Stimulated activated CD4-positive, alpha-beta T cell treated with anti-CD3 and anti-CD28 coated beads, Interleukin-2, amount 100 ng/mL, for 48 hours (primary cell): ENCODE measurements around the gene SRSF3.
"Not testable (repeated sequence)": the region's sequence is repeated elsewhere in the genome, so short reads cannot be mapped to it uniquely, and the experiment has no call there.

Experiments used
- DNase-seq, 2 donors: peaks; one replicate each; pipeline ENCODE4 v3.0.0-alpha.2; 2020

Gene SRSF3

DNA sequence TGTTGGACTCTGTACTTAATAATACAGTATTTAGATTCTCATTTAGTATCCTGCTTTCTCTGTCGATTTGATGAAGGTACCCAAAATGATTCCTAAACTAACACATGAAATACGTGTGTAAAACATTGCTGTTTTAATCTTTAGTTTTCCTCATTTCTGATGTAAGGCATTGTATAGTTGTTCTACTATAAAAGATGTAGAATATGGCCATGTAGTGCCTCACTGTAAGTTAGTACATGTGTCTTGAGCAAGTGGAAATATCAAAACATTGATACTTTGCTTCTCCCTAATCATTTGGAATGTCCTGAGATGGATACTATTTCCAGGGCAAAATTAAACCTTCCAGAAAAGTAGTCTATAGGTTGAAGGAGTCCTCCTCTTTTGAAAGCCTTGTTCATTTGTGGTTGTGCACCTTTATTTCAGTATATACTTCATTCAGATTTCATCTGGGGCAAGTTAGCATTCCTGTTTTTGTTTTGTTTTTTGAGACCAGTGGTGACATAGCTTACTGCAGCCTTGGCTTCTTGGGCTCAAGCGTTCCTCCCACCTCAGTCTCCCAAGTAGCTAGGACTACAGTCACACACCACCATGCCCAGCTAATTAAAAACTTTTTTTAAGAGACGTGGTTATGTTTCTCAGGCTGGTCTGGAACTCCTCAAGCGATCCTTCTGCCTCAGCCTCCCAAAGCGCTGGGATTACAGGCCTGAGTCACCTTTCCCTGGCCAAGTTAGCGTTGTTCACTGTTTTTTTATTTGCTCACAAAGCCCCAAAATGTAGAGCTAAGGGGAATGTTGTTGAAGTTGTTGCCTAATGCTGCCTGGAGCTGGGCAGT lies 11.6 kb downstream of the SRSF3 start:
- no peak for DNase-seq

DNA sequence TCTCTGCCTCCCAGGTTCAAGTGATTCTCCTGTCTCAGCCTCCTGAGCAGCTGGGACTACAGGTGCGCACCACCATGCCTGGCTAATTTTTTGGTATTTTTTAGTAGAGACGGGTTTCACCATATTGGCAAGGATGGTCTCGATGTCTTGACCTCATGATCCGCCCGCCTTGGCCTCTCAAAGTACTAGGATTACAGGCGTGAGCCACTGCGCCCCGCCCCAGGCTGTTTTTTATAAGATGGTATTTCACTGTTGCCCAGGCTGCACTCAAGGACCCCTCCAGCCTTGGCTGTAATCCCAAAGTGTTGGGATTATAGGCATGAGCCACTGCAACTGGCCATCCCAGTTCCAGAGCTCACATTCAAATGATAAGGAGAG lies 13.1 kb downstream of the SRSF3 start:
- DNase-seq: not testable (repeated sequence)

DNA sequence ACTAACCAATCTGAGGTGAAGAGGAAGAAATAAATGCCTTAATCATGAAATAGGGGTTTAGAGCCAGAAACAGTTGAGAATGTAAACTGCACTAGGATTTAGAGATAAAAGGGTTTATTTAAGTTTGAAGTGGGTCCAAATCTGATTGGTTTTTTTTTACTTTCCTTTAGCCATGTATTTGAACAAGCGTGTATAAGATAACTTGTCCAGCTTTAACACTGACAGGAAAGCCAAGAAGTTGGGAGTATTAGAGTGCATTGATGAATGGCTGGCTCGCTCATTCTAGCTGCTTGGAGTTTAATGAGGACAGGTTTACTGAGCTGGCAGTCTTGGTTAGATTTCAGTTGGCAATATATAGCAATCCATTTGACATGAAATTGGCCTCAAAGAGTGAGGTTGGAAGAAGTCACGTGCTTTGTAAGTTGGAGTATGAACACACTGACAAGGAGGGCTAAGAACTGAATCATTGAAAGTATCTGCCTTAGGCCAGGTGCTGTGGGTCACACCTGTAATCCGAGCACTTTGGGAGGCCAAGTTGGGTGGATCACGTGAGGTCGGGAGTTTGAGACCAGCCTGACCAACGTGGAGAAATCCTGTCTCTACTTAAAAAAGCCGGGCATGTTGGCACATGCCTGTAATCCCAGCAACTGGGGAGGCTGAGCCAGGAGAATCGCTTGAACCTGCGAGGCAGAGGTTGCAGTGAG lies 13.7 kb downstream of the SRSF3 start:
- no peak for DNase-seq

DNA sequence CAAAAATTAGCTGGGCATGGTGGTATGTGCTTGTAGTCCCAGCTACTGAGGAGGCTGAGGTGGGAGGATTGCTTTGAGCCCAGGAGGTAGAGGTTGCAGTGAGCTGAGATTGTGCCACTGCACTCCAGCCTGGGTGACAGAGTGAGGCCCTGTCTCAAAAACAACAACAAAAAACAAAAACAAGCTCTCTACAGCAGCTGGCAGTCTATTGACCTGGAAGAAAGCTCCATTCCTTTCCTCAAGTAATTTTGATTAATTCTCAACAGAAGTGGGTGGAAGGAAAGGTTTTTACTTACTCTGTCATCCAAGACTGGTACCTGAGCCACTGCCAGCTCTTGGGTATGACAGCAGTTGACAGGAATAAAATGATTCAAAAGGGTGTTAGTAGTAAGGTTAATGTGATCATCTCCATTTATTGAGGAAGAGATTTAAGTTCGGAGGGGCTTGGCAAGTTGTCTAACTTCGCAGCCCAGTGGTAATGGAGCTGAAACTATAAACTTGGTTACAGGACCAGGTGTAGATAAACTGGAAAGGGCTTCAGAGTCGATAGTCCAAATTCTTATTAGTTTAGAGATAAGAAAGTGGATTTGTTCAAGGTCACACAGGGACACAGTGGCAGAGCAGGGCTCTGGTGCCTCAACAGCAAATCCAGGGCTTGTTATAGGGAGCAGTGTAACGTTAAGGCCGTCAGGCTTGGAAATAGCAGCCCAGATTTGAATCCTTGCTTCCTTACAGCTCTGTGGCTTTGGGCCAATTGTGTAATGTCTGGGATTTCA lies 14.8 kb downstream of the SRSF3 start:
- DNase-seq: no peak

DNA sequence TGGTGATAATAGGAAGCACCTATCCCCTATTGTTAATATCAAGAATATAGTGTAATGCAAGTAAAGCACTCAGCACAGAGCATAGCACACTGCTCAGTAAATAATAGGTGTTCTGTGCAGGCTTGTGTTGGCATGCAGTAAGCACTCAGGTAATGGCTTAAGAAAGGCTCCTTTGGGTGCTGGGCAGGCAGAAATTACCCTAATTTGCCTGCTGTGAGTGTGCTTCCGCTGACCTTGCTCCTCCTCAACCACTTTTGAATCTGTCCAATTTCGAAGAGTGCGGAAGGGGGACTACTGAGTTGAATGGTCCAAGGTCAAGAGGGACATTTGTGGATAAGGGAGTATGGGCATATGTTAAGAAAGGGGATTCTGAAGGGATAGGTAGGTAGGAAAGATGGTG lies 15.4 kb downstream of the SRSF3 start:
- no peak for DNase-seq

DNA sequence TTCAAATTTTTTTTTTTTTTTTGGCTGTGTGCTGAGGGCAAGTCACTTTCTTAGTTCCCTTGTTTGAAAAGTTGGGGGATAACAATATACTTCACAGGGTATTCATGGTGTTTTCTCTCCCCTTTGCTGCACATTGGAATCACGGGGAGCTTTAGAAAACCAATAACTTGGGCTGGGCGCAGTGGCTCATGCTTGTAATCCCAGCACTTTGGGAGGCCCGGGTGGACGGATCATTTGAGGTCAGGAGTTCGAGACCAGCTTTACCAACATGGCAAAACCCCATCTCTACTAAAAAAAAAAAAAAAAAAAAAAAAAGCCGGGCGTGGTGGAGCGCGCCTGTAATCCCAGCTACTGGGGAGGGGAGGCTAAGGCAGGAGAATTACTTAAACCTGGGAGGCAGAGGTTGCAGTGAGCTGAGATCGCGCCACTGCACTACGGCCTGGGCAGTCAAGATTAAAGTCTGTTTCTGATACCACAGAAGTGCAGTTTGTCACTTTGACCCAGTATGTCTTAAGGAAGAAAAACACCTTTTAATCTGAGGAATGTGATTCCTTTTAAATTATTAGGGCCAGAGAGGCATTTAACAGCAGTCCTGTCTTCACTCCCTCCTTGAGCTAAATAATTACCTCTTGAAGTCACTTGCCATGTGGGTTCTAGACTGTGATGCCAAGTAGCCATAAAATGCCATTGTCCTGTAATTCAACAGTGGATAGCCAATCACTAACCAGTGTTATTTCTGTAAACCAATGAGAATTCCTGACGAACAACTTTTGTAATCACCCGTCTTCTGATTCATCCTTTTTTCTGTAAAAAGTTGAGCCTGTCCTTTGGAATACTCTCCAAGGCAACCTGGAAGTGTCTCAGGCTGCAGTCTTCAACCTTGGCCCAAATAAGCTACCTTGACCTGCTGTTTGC lies 16.1 kb downstream of the SRSF3 start:
- no peak for DNase-seq

DNA sequence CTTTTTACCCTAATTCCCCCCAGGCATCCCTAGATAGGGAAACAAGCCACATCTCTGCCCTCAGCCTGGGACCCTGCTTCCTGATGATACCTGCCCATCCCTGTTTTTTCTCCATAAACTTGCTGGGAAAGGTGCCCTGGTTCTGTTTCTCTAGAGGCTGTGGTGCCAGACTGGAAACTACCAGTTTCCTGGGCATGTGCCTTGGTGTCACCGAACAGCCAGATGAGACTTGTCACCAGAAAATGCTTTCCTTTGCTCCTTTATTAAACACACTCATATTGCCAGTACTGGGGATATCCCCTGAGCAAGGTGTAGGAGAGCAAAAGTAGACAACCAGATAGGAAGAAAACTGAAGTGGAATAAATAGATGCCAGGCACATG lies 16.8 kb downstream of the SRSF3 start:
- DNase-seq: no peak

DNA sequence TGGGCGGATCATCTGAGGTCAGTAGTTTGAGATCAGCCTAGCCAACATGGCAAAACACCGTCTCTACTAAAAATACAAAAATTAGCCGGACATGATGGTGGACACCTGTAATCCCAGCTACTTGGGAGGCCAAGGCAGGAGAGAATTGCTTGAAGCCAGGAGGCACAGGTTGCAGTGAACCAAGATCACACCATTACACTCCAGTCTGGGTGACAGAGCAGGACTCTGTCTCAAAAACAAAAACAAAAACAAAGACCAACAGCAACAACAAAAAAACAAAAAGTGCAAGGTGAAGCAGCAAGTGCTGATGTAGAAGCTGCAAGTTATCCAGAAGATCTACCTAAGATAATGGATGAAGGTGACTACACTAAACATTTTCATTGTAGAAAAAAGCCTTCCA lies 17.5 kb downstream of the SRSF3 start:
- DNase-seq: not testable (repeated sequence)

DNA sequence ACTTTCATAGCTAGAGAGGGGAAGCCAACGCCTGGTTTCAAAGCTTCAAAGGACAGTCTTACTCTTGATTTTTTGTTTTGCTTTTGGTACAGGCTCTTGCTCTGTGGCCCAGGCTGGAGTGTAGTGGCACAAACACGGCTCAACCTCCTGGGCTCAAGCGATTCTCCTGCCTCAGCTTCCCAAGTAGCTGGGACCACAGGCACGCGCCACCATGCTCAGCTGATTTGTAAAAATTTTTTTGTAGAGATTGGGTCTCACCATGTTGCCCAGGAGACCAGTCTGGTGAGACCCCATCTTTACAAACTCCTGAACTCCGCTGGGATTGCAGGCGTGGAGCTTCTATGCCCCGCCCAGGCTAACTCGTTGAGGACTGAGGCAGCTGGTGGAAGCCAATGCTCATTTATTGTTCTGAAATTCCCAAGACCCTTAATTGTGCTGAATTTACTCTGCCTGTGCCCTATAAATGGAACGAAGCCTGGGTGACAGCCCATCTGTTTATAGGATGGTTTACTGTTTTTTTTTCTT lies 18.0 kb downstream of the SRSF3 start:
- DNase-seq: no peak

DNA sequence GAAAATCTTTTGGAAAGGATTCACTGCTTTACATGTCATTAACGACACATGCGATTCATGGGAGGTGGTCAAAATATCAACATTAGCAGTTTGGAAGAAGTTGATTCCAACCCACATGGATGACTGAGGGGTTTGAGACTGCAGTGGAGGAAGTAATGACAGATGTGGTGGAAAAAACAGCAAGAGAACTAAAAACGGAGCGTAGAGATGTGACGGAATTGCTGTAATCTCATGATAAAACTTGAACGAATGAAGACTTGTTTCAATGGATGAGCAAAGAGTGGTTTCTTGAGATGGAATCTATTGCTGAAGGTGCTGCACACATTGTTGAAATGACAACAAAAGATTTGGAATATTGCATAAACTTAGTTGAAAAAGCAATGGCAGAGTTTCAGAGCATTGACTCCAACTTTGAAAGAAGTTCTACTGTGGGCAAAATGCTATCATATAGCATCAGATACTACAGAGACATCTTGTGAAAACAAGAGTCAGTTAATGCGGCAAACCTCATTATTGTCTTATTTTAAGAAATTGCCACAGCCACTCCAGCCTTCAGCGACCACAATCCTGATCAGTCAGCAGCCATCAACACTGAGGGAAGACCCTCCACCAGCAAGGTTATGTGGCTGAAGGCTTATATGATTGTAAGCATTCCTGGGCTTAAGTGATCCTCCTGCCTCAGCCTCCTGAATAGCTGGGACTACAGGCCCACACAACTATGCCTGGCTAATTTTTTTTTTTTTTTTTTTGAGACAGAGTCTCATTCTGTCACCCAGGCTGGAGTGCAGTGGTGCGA lies 19.2 kb downstream of the SRSF3 start:
- no peak for DNase-seq

DNA sequence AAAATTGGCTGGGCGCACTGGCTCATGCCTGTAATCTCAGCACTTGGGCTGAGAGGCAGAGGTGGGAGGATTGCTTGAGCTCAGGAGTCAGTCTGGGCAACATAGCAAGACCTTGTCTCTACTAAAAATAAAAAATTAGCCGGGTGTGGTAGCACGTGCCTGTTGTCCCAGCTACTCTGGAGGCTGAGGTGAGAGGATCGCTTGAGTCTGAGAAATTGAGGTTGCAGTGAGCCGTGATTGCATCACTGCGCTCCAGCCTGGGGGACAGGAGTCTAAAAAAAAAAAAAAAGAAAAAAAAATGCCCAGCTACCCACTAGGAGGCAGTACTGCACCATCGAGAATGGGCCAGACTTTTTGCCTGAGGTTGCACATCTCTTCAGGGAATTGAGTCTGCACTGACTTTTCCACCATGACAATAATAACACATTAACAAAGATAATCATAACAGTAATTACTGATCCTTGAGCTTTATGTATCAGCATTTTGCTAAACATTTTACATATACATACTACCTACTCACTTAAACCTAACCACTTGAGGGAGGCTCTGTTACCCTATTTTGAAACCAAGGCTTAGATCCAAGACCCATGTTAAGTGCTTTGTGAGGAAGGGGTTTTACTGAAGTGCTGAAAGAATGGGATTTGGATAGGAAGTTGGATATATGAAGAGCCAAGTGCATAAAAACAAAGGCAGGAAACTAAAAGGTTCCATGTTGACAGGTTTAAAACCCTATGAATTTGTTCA lies 21.0 kb downstream of the SRSF3 start:
- DNase-seq: peak; percentile 24 to 34

DNA sequence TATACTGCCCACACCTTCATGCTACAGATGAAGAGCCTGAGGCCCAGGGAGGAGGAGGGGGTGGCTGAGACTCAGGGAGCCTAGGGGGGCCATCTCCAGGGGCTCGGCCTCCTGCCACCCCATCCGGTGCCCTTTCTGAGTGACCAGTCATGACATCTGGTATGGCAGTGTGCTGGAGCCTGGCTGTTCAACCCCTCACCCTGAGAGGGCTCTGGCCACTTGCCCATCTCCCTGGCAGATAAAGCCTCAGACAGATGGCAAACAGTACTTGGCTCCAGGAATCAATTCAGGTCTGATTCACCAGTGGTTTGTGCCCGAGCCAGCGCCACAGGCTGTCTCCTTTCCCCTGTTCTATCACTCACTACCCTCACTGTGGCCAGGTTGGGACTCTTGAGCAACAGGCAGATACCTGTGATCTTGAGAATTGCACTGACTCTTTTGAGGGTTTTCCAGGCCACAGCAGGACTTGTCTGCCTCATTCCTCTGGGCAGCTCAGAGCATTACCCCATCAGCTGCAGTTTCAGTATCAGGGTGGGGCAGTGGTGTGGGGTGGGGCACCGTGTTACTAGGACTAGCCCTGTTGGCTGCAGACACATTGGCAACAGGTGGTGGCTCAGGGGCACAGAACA lies 22.8 kb downstream of the SRSF3 start:
- no peak for DNase-seq

DNA sequence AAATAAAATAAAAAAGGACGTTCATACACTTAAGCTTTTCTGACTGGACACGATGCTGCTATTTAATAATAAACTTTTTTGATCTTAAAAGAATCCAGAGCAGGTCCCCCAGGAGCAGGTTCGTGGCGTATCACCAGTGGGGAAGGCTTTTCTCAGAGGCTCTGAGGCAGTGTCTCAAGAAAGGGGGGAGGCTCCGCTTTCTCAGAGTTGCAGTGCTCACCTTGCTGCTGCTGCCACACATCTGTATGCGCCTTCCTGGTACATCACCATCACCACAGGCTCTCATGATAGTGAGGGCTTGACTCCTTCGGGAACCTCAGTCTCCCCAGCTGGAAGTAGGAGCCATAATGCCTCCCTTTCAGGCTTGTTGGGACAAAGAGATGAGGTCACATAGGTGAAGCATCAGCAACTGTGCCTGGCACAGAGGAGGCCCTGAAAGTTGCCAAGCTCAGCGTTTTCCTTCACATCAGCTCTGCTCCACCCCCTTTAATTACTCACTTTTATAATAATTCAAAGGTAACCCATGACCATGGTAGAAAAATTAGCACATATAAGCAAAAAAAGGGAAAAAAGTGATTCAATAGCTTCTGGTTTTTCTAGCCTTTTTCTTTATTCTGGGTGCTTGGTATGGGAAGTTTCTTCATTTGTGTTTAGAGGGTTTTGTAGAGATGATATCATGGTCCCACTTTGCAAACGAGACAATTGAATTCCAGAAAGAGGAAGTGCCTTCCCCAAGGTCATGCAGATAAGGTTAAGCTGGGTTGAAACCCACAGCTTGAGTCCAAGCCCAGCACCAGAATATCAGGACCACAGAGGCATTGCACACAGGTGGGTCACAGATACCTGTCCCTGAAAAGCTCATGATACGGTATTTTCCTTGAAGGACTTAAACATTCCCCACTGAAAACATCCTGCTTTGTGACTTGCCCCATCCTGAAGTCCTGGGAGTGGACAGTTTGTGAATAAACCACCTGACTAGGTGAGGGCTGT lies 24.5 kb downstream of the SRSF3 start:
- no peak for DNase-seq

DNA sequence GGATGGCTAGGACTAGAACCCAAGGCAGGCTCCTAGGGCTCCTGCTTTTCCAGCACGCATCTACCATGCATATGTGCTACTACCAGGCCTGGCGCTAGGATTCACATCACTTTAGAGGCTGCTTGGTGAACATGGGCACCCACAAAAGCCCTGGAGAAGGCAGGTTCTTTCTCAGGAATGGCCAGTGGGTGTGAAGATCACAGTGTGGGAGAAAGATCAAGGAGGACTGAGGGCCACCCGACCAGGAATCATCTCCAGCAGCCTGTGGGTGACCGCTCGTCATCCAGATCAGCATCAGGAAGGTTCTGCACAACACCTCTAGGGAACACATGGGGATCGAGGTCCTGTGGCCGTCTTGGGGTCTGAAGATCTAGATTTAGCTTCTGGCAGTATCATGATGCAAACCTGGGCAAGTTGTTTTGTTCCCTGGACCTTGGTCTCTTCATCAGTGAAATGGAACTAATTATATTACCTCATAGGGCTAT lies 27.3 kb downstream of the SRSF3 start:
- no peak for DNase-seq

DNA sequence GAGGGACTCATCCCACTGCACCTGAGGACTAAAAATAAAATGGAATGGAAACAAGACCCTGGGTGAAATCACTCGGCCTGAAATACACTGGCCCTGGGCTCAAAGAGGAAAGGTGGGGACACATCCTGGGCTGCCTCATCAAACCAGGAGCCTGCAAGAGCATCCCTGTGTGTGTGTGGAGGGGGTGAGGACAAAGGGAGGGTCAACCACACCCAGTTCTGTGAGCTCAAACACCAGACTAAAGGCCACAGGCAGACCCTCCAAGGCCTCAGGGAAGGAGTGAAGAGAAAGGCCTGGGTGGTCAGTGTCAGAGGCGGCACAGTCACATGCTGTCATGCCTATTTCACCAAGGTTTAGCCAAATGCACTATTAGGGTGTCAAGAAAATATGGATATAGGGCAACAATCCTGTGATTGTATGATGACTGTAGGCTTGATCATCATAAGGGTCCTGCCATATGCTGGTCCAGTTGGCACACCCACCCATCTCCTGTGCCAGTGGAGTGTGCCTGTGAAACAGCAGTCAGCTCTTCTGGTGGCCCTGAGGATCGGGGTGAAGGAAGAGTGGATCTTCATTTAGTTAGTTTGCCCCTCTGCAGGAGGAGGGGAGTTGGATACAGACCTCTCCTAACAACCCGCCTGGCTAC lies 28.9 kb downstream of the SRSF3 start:
- DNase-seq: no peak

DNA sequence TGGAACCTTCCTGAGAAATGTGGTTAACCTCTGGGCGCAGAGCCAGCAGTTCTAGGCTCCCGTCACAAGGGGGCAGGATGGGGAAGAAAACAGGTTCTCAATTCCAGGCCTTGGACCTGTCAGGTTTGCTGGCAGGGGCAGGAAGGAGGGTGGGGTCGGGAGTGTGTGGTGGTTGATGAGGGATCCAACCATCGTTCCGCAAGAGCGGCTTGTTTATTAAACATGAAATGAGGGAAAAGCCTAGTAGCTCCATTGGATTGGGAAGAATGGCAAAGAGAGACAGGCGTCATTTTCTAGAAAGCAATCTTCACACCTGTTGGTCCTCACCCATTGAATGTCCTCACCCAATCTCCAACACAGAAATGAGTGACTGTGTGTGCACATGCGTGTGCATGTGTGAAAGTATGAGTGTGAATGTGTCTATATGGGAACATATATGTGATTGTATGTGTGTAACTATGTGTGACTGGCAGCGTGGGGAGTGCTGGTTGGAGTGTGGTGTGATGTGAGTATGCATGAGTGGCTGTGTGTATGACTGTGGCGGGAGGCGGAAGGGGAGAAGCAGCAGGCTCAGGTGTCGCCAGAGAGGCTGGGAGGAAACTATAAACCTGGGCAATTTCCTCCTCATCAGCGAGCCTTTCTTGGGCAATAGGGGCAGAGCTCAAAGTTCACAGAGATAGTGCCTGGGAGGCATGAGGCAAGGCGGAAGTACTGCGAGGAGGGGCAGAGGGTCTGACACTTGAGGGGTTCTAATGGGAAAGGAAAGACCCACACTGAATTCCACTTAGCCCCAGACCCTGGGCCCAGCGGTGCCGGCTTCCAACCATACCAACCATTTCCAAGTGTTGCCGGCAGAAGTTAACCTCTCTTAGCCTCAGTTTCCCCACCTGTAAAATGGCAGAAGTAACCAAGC lies 29.6 kb downstream of the SRSF3 start:
- DNase-seq: peak; percentile 78 to 83
